GM18498 (cell line): ENCODE data around the gene SUOX.
"Not testable (repeated sequence)": the region's sequence is repeated elsewhere in the genome, so short reads cannot be mapped to it uniquely, and the experiment has no call there.

Experiments
- ATAC-seq: cut with Tn5 transposase; IDR thresholded peaks from one replicate; pipeline ENCODE4 v1.9.1; 2021; ENCODE audit warnings: mild to moderate bottlenecking, moderate library complexity; ENCODE audit not compliant: unreplicated experiment

SUOX gene

GRCh38 chr12:55982319-55982936, 14.6 kb upstream of the SUOX start:
- ATAC-seq: no peak

- ATAC-seq: no peak
Measured at GRCh38 chr12:55983232-55983842, 13.7 kb upstream of the SUOX start.

- ATAC-seq: no peak
Measured at GRCh38 chr12:55984861-55985260, 12.2 kb upstream of the SUOX start.

GRCh38 chr12:55985341-55985740, 11.7 kb upstream of the SUOX start:
- ATAC-seq: no peak

GRCh38 chr12:55985976-55986375, 11.1 kb upstream of the SUOX start:
- ATAC-seq: not testable (repeated sequence)

GRCh38 chr12:55991110-55991509, 6.0 kb upstream of the SUOX start:
- ATAC-seq: no peak

- ATAC-seq: no peak
Measured at GRCh38 chr12:55993230-55993853, 3.7 kb upstream of the SUOX start.

GRCh38 chr12:55995366-55995765, 1.7 kb upstream of the SUOX start:
- no peak for ATAC-seq

- ATAC-seq: no peak
Measured at GRCh38 chr12:55996201-55996714, 818 bp upstream of the SUOX start.

GRCh38 chr12:55997535-55997859, 421 bp downstream of the SUOX start:
- peak; percentile 2 for ATAC-seq

- ATAC-seq: not testable (repeated sequence)
Measured at GRCh38 chr12:55999522-55999921, 2.4 kb downstream of the SUOX start.

GRCh38 chr12:55999999-56000540, 3.0 kb downstream of the SUOX start:
- not testable (repeated sequence) for ATAC-seq

GRCh38 chr12:56001487-56002100, 4.5 kb downstream of the SUOX start:
- no peak for ATAC-seq

- ATAC-seq: not testable (repeated sequence)
Measured at GRCh38 chr12:56003376-56003775, 6.3 kb downstream of the SUOX start.

GRCh38 chr12:56004211-56004610, 7.1 kb downstream of the SUOX start:
- no peak for ATAC-seq

GRCh38 chr12:56007564-56008559, 10.8 kb downstream of the SUOX start:
- ATAC-seq: peak; percentile 58

- ATAC-seq: no peak
Measured at GRCh38 chr12:56010111-56010570, 13.1 kb downstream of the SUOX start.

GRCh38 chr12:56011509-56012090, 14.5 kb downstream of the SUOX start:
- no peak for ATAC-seq

GRCh38 chr12:56013482-56013881, 16.4 kb downstream of the SUOX start:
- ATAC-seq: no peak

GRCh38 chr12:56014205-56014604, 17.1 kb downstream of the SUOX start:
- no peak for ATAC-seq
